Chondrocyte (in vitro differentiated cells): ENCODE measurements around the gene WNT5B. TPM values are rescaled to one million over a fixed set of nuclear protein-coding genes. Genes with fewer than 3 reads are reported as not detected.

ENCODE experiments used
- DNase-seq: peaks from one replicate; pipeline ENCODE4 v3.0.0; 2021; ENCODE audit warnings: mixed read lengths, low spot score
- H3K27ac Mint-ChIP-seq: one replicate; pipeline ENCODE4 v1.8.0; 2021; ENCODE audit warnings: mild to moderate bottlenecking, moderate library complexity, mixed read lengths; ENCODE audit not compliant: unreplicated experiment
- H3K27me3 Mint-ChIP-seq: 2 replicates; pipeline ENCODE4 v1.8.0; 2021; ENCODE audit warnings: low read depth, mixed read lengths
- H3K36me3 Mint-ChIP-seq: 2 replicates; pipeline ENCODE4 v1.8.0; 2021; ENCODE audit warnings: low read depth, mixed read lengths
- H3K4me1 Mint-ChIP-seq: 2 replicates; pipeline ENCODE4 v1.8.0; 2021; ENCODE audit warnings: low read depth, mild to moderate bottlenecking, mixed read lengths
- H3K4me3 Mint-ChIP-seq: one replicate; pipeline ENCODE4 v1.8.0; 2021; ENCODE audit warnings: mild to moderate bottlenecking, moderate library complexity, mixed read lengths; ENCODE audit not compliant: unreplicated experiment
- H3K9me3 Mint-ChIP-seq: 2 replicates; pipeline ENCODE4 v1.8.0; 2021; ENCODE audit warnings: low read depth, mixed read lengths
- CTCF ChIP-seq: fragments of 200-600 bp; sonication (generic); IDR thresholded peaks from 2 replicates; pipeline ENCODE4 v1.5.0; 2021; ENCODE audit warnings: antibody characterized with exemption, mild to moderate bottlenecking, moderate library complexity
- total RNA-seq: library from RNA; stranded (reverse); gene quantifications from 3 replicates; pipeline ENCODE4 v1.2.1, GENCODE V29; 2021

Gene WNT5B
- total RNA-seq, 1 donor from 2014 or later = 68.0 TPM

GRCh38 chr12:1603269-1603993, 25.6 kb upstream of the WNT5B start:
- no peak for DNase-seq
- H3K4me1 Mint-ChIP-seq = peaks cover 41% of the 10 kb centered on the region
- no peak for TF ChIP-seq CTCF
- no peaks in the 10 kb centered on the region for H3K36me3 Mint-ChIP-seq
- H3K9me3 Mint-ChIP-seq = no peaks in the 10 kb centered on the region
- no peak overlapping the region for H3K4me3 Mint-ChIP-seq
- no peaks in the 10 kb centered on the region for H3K27me3 Mint-ChIP-seq
- H3K27ac Mint-ChIP-seq = no peak overlapping the region

GRCh38 chr12:1604464-1604863, 24.6 kb upstream of the WNT5B start:
- no peak for DNase-seq
- no peaks in the 10 kb centered on the region for H3K36me3 Mint-ChIP-seq
- peak overlapping the region; percentile 33 for H3K4me3 Mint-ChIP-seq
- no peaks in the 10 kb centered on the region for H3K9me3 Mint-ChIP-seq
- H3K27ac Mint-ChIP-seq = peak overlapping the region; percentile 91
- no peak for TF ChIP-seq CTCF
- peaks cover 46% of the 10 kb centered on the region for H3K4me1 Mint-ChIP-seq
- H3K27me3 Mint-ChIP-seq = no peaks in the 10 kb centered on the region

GRCh38 chr12:1605129-1606020, 23.7 kb upstream of the WNT5B start:
- DNase-seq = no peak
- Mint-ChIP-seq H3K27ac (peak overlapping the region; percentile 91), H3K36me3 (no peaks in the 10 kb centered on the region), H3K4me1 (peaks cover 49% of the 10 kb centered on the region), H3K27me3 (no peaks in the 10 kb centered on the region), H3K4me3 (peak overlapping the region; percentile 74), H3K9me3 (no peaks in the 10 kb centered on the region)
- peak; percentile 94 for TF ChIP-seq CTCF

- no peaks in the 10 kb centered on the region for H3K36me3 Mint-ChIP-seq
- no peaks in the 10 kb centered on the region for H3K9me3 Mint-ChIP-seq
- no peaks in the 10 kb centered on the region for H3K27me3 Mint-ChIP-seq
- no peak for TF ChIP-seq CTCF
- peak overlapping the region; percentile 74 for H3K4me3 Mint-ChIP-seq
- peaks cover 54% of the 10 kb centered on the region for H3K4me1 Mint-ChIP-seq
- DNase-seq = no peak
- peak overlapping the region; percentile 91 for H3K27ac Mint-ChIP-seq
Observed at GRCh38 chr12:1606021-1606622, 22.9 kb upstream of the WNT5B start.
